Skin of body (tissue), 2 donors: ENCODE data around the gene SORBS2. TPM values are rescaled to one million over a fixed set of nuclear protein-coding genes. Genes with fewer than 3 reads are reported as not detected.
A peak's percentile ranks its signal among the peaks of the same experiment; 100 is the strongest.

ENCODE experiments used
- DNase-seq: peaks from one replicate; lab custom pipeline; 2025; lab: John Stamatoyannopoulos, UW
- total RNA-seq: library from RNA; depleted of rRNA; stranded (reverse); fragments of >200 nt; gene quantifications from one replicate; pipeline ENCODE4 v1.2.3, GENCODE V29; 2014

The SORBS2 gene
- total RNA-seq, 1 donor from 2014 or later = 15.0 TPM

GRCh38 chr4:185590982-185591381 lies 221.0 kb downstream of the SORBS2 start:
- DNase-seq = no peak

- no peak for DNase-seq
Observed at GRCh38 chr4:185589067-185589836, 222.7 kb downstream of the SORBS2 start.

- no peak for DNase-seq
Observed at GRCh38 chr4:185587427-185588161, 224.4 kb downstream of the SORBS2 start.

DNA sequence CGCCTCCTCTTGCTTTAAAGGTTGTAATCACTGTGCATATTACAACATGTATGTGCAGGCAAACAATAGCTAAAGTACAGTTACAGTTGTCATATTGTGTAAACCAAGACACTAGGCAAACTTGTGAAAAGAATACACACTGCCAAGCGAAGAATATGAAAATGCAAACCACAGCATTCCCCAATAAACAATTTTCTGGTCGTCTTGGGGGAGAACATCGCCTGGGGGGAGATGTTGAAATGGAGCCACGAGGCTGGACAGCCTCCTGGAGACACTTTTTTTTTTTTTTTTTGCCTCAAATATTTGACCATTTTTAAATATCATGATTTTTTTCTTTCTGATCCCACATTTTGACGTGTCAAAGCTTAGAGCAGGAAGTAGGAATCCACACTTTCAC lies 225.0 kb downstream of the SORBS2 start:
- DNase-seq = no peak

- DNase-seq = no peak
Observed at GRCh38 chr4:185585211-185585610, 226.8 kb downstream of the SORBS2 start.

GRCh38 chr4:185583813-185584212 lies 228.2 kb downstream of the SORBS2 start:
- DNase-seq = no peak

- DNase-seq = no peak
Observed at GRCh38 chr4:185582651-185583400, 229.2 kb downstream of the SORBS2 start.

GRCh38 chr4:185580699-185581098 lies 231.3 kb downstream of the SORBS2 start:
- DNase-seq = no peak

- DNase-seq = no peak
Observed at GRCh38 chr4:185578284-185578683, 233.7 kb downstream of the SORBS2 start.

- no peak for DNase-seq
Observed at GRCh38 chr4:185576962-185577950, 234.7 kb downstream of the SORBS2 start.

DNA sequence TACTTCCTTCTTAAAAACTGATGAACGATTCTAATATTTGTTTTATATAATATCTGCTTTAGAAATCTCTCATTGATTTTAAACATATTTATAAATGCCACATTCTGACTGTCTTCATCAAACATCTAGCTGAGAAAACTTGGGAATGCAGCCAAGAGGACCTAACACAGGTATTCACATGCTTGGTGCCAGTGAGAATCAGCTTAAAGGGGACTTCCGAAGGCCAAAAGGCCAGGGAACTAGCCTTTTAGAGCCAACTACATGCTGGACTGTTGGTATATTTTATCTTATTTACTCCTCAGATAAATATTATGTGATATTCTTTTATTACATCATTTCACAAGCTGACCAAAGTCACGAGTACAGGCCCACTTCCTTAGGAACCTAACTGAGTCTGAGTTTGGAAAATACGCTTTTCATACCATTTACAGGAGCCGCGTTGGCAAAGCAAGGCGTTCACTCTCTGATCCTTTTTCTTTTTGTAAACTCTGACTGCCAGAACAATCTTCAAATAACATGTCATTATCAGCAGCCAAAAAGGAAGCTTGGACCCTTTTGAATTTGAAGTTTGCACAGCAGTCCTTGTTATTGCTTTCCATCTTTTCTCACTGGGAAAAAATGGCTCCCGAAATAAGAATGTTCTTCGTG lies 235.6 kb downstream of the SORBS2 start:
- DNase-seq = no peak

GRCh38 chr4:185573651-185574199 lies 238.3 kb downstream of the SORBS2 start:
- DNase-seq = no peak

- no peak for DNase-seq
Observed at GRCh38 chr4:185570727-185571126, 241.3 kb downstream of the SORBS2 start.

- DNase-seq = peak; percentile 47
Observed at GRCh38 chr4:185567381-185568376, 244.3 kb downstream of the SORBS2 start.

DNA sequence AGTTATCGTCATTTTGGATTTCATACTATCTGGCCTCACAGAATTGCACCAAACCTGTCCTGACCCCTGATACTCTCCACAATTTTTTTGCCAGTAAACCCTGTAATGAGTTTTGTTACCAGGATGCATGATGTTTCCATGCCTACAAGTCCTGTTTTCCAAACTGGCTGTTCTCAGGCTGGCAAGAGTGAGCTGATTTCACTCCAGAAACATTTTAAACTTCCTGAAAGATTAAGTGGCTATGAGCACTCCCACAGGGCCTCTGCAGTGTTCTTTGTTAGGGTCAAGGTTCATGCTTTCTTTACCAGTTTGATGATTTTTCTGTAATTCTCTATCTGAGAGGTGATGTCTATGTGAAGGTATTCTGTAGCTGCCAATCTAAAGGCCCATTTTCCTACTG lies 245.0 kb downstream of the SORBS2 start:
- DNase-seq = peak; percentile 47

- no peak for DNase-seq
Observed at GRCh38 chr4:185566425-185566824, 245.6 kb downstream of the SORBS2 start.

DNA sequence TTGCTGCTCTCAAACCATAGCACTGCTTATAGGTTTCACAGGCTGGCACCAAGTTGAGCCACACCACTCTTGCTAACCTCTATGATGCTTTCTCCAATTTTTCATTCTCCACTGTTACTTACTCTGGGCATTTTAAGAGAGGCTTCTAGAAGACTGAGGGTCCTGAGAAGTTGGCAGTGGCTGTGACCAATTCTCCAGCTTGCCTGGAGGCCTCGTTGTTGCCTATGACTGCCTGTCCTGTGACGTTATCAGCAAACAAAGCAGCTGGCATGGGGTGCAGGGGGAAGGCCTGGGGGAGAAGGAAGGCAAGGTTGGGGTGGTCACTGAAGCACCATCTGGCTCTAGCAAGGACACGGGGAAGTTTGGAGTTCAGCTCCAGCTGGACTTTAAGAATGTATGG lies 246.3 kb downstream of the SORBS2 start:
- no peak for DNase-seq

DNA sequence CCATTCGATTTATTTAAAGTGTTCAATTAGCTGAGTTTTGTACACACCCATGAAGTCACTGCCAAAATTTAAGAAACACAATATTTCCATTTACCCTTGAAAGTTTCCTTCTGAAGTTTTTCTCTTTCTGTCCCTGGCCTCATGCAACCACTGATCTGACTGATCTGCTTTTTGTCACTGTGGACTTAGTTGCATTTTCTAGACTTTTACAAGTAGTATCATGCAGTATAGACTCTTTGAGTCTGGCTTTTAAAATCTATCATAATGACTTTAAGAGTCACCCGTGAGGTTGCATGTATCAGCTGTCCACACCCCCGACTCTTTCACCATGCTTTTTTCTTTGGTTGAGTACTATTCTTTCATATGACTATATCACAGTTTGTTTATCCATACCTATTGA lies 247.6 kb downstream of the SORBS2 start:
- no peak for DNase-seq

GRCh38 chr4:185562531-185562930 lies 249.5 kb downstream of the SORBS2 start:
- no peak for DNase-seq
